Measurements from ENCODE around the gene GPC1. TPM values are rescaled to one million over a fixed set of nuclear protein-coding genes. Genes with fewer than 3 reads are reported as not detected.
A peak's percentile ranks its signal among the peaks of the same experiment; 100 is the strongest.
"Not testable (repeated sequence)": the region's sequence is repeated elsewhere in the genome, so short reads cannot be mapped to it uniquely, and the experiment has no call there.

Gene GPC1
- 10 to 100 TPM; 23.0 to 57.5 (median 34.6) TPM for polyA plus RNA-seq (ENCODE audit: insufficient read depth in 1 of 5, insufficient read length in 5 of 5, low replicate concordance in 1 of 5)
- long read RNA-seq, donor 1, transcript GPC1-201 (9 exons, 3,713 nt): major isoform, 13 of 35 reads
- long read RNA-seq, donor 1, partial matches to known transcripts: 22 of 35 reads
- long read RNA-seq, donor 1, other reads (novel, unspliced or antisense): 0 of 35 reads
- long read RNA-seq, donor 2, transcript GPC1-201 (9 exons, 3,713 nt): major isoform, 7 of 8 reads
- long read RNA-seq, donor 2, partial matches to known transcripts: 0 of 8 reads
- long read RNA-seq, donor 2, other reads (novel, unspliced or antisense): 0 of 8 reads
- long read RNA-seq, donor 3, transcript GPC1-201 (9 exons, 3,713 nt): major isoform, 7 of 7 reads
- long read RNA-seq, donor 3, partial matches to known transcripts: 0 of 7 reads
- long read RNA-seq, donor 3, other reads (novel, unspliced or antisense): 0 of 7 reads
- long read RNA-seq, donor 4, transcript GPC1-201 (9 exons, 3,713 nt): major isoform, 5 of 5 reads
- long read RNA-seq, donor 4, partial matches to known transcripts: 0 of 5 reads
- long read RNA-seq, donor 4, other reads (novel, unspliced or antisense): 0 of 5 reads
- long read RNA-seq, donor 5, transcript GPC1-201 (9 exons, 3,713 nt): major isoform, 10 of 11 reads
- long read RNA-seq, donor 5, partial matches to known transcripts: 0 of 11 reads
- long read RNA-seq, donor 5, other reads (novel, unspliced or antisense): 0 of 11 reads
- long read RNA-seq, donor 6, transcript GPC1-201 (9 exons, 3,713 nt): major isoform, 18 of 19 reads
- long read RNA-seq, donor 6, partial matches to known transcripts: 0 of 19 reads
- long read RNA-seq, donor 6, other reads (novel, unspliced or antisense): 0 of 19 reads
- long read RNA-seq, donor 7, transcript GPC1-201 (9 exons, 3,713 nt): major isoform, 10 of 10 reads
- long read RNA-seq, donor 7, partial matches to known transcripts: 0 of 10 reads
- long read RNA-seq, donor 7, other reads (novel, unspliced or antisense): 0 of 10 reads
- long read RNA-seq, donor 8, partial matches to known transcripts: 0 of 2 reads
- long read RNA-seq, donor 8, other reads (novel, unspliced or antisense): 0 of 2 reads

GRCh38 chr2:240435457-240435947 lies at the start of gene GPC1:
TSS of gene GPC1 (plus strand) at chr2:240435663. CDS start at chr2:240435919, 256 bp downstream.
- peak; percentile 71 to 72 for DNase-seq

- no peak for DNase-seq
Measured at GRCh38 chr2:240386326-240386725, 49.1 kb upstream of the GPC1 start.

- not testable (repeated sequence) for DNase-seq
Measured at GRCh38 chr2:240386743-240387142, 48.7 kb upstream of the GPC1 start.

GRCh38 chr2:240387325-240387668 lies 48.2 kb upstream of the GPC1 start:
- no peak for DNase-seq

- DNase-seq: no peak
Measured at GRCh38 chr2:240387669-240388358, 47.6 kb upstream of the GPC1 start.

- DNase-seq: no peak
Measured at GRCh38 chr2:240388471-240389301, 46.8 kb upstream of the GPC1 start.

- DNase-seq: no peak
Measured at GRCh38 chr2:240389302-240389805, 46.1 kb upstream of the GPC1 start.

GRCh38 chr2:240390091-240391073 lies 45.1 kb upstream of the GPC1 start:
- no peak for DNase-seq

GRCh38 chr2:240391111-240392051 lies 44.1 kb upstream of the GPC1 start:
- DNase-seq: no peak

GRCh38 chr2:240392084-240392947 lies 43.1 kb upstream of the GPC1 start:
- no peak for DNase-seq

GRCh38 chr2:240392948-240393830 lies 42.3 kb upstream of the GPC1 start:
- DNase-seq: no peak

- DNase-seq: no peak
Measured at GRCh38 chr2:240393831-240394410, 41.5 kb upstream of the GPC1 start.

- no peak for DNase-seq
Measured at GRCh38 chr2:240394549-240394948, 40.9 kb upstream of the GPC1 start.

GRCh38 chr2:240395448-240395847 lies 40.0 kb upstream of the GPC1 start:
- DNase-seq: no peak

GRCh38 chr2:240395896-240396622 lies 39.4 kb upstream of the GPC1 start:
- no peak for DNase-seq

All from right lung (tissue), 10 donors.